ENCODE results near the gene DNAAF1. TPM values are rescaled to one million over a fixed set of nuclear protein-coding genes. Genes with fewer than 3 reads are reported as not detected.

Gene DNAAF1
- total RNA-seq, 5 donors from 2014 or later (not counting 1 experiment from before 2014, with no cell fraction given), result 0.16 to 0.32 TPM; not detected in 3

- ChIA-PET CTCF (no interaction called here), POLR2A (no interaction called here)
- H3K36me3 Mint-ChIP-seq, result peaks cover 16% of the 10 kb centered on the region
- H3K9me3 Mint-ChIP-seq, result no peaks in the 10 kb centered on the region
- peaks cover 15 to 47% of the 10 kb centered on the region in 2 donors for H3K36me3 ChIP-seq (ENCODE audit: control insufficient read depth in 2 of 2, extremely low read depth in 1 of 2, insufficient read depth in 1 of 2, low read length in 1 of 2)
- H3K9me3 ChIP-seq, result no peaks in the 10 kb centered on the region
- DNase-seq (no peak), ATAC-seq (replicated peaks in 1 of 4) (no peak)
- WGBS (ENCODE audit: insufficient coverage), result 94% methylated on average over 10 of the region's 10 CpGs
- no peaks in the 10 kb centered on the region for H3K27me3 ChIP-seq (replicated peaks in 1 of 2; ENCODE audit: control insufficient read depth in 2 of 2, extremely low read depth in 1 of 2, insufficient read depth in 2 of 2, low read length in 1 of 2)
- H3K27ac Mint-ChIP-seq, result peak overlapping the region in 1 of 2 donors; percentile 28
- peaks cover 3 to 27% of the 10 kb centered on the region in 2 experiments for H3K4me1 ChIP-seq (ENCODE audit: control insufficient read depth in 1 of 2, extremely low read depth in 1 of 2, insufficient read depth in 2 of 2, low read length in 2 of 2)
- no peak overlapping the region for H3K4me3 ChIP-seq (ENCODE audit: control insufficient read depth in 1 of 2, extremely low read depth in 1 of 2, low read length in 1 of 2)
- H3K27me3 Mint-ChIP-seq, result no peaks in the 10 kb centered on the region
- no peak overlapping the region for H3K27ac ChIP-seq (ENCODE audit: low read length)
- H3K4me3 Mint-ChIP-seq, result peak overlapping the region; percentile 92 to 96 (median 93)
- peaks cover 25 to 30% (median 28%) of the 10 kb centered on the region in 3 donors for H3K4me1 Mint-ChIP-seq
These were observed 39.7 kb downstream of the DNAAF1 start for GRCh38 chr16:84184775-84185174.

DNA sequence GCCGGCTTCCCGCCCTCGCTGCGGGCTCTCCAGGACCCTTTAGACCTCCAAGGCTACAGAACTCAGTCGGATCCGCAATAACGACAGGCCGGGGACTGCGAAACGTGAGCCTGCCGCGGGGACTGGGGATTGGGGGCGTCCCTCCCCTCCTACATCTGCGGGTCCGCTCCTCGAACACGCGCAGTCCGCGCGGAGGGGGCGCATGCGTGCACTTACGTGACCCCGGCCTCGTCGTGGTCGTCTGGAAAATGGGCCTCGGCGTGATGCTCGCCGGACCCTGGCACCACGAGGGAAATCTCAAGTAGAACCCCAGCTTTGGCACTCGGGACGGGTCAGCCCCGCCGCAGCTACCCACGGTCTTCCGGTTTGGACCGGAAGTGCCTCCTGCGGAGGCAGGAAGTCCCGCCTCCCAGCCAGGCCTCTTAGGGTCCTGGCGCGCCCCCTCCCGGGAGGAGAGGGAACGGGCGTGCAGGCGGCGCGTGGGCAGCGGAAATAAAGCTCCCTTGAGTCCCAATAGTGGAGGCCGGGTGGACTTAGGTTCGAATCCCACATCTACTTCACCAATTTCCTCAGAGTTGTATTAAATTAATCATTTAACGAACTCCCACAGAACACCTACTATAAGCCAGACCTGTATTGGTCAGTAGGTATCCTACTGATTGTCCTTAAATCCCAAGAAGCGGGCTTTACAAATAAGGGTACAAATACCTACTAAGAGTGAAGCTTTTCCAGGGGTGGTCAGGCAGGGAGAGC is 41.8 kb downstream of the DNAAF1 start, which contains the start of gene TAF1C:
TSS of gene TAF1C (minus strand) at position 373 of the 753 bp plus-strand sequence. CDS start 2,069 bp downstream, outside the sequence.
- POLR2A ChIA-PET, result interaction anchor here (0.7 to 1.2 kb wide), 2 partner anchors 70 to 260 kb away, joined by 3 to 7 read pairs; partner anchors contain the start of gene MBTPS1 (in 1 of the 2)
- peaks cover 25 to 30% (median 28%) of the 10 kb centered on the region in 3 donors for H3K4me1 Mint-ChIP-seq

DNA sequence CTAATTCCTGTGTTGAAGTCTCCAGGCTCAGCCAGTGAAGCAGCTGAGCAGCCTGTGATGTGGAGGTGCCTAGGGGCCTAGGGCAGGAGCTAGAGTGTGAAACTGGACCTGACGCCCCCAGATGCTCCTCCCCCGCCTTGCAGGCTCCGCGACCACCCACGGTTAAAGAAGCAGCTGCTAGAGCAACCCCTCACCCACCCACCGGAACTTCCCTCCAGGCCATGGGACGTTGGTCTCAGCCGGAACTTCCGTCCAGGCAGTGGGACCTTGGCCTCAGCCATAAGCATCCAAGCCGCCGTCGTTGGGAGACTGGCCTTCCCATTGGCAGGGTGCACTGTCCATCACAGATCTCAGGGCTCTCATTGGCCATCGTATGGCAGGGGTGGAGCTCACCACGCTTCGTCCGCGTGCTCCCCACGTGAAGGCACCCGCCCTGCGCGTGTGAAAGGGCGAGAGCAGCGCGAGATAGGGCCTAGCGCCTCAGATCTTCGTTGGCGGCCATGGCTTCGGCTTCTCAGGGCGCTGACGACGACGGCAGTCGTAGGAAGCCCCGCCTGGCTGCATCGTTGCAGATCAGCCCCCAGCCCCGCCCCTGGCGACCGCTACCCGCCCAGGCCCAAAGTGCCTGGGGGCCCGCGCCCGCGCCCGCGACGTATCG is 45.8 kb downstream of the DNAAF1 start, which contains the start of gene ADAD2:
TSS of gene ADAD2 (plus strand) at position 427 of the 658 bp plus-strand sequence. CDS start at position 501, 74 bp downstream.
- Mint-ChIP-seq H3K27me3 (no peaks in the 10 kb centered on the region), H3K4me3 (no peak within 1 kb of the TSS), H3K27ac (no peak within 1 kb of the TSS), H3K36me3 (no peaks in the 10 kb centered on the region), H3K4me1 (peaks cover 27 to 30% (median 28%) of the 10 kb centered on the region in 3 donors), H3K9me3 (no peaks in the 10 kb centered on the region)
- WGBS (ENCODE audit: insufficient coverage), result 94% methylated on average over 47 of the region's 47 CpGs
- H3K9me3 ChIP-seq, result no peaks in the 10 kb centered on the region
- no peak within 1 kb of the TSS for H3K27ac ChIP-seq (ENCODE audit: low read length)
- CTCF ChIA-PET, result no interaction called here
- POLR2A ChIA-PET, result no interaction called here
- peaks cover 9 to 34% of the 10 kb centered on the region in 2 experiments for H3K4me1 ChIP-seq (ENCODE audit: control insufficient read depth in 1 of 2, extremely low read depth in 1 of 2, insufficient read depth in 2 of 2, low read length in 2 of 2)
- no peak within 1 kb of the TSS for H3K4me3 ChIP-seq (ENCODE audit: control insufficient read depth in 1 of 2, extremely low read depth in 1 of 2, low read length in 1 of 2)
- H3K36me3 ChIP-seq (ENCODE audit: control insufficient read depth in 2 of 2, extremely low read depth in 1 of 2, insufficient read depth in 1 of 2, low read length in 1 of 2), result no peaks in the 10 kb centered on the region
- no peaks in the 10 kb centered on the region for H3K27me3 ChIP-seq (replicated peaks in 1 of 2; ENCODE audit: control insufficient read depth in 2 of 2, extremely low read depth in 1 of 2, insufficient read depth in 2 of 2, low read length in 1 of 2)
- no peak for ATAC-seq (replicated peaks in 1 of 4)
- DNase-seq, result no peak

More for the DNA sequence above, 41.8 kb downstream of the DNAAF1 start, which contains the start of gene TAF1C:
- H3K27me3 Mint-ChIP-seq, result no peaks in the 10 kb centered on the region
- peaks cover 3 to 27% of the 10 kb centered on the region in 2 experiments for H3K4me1 ChIP-seq (ENCODE audit: control insufficient read depth in 1 of 2, extremely low read depth in 1 of 2, insufficient read depth in 2 of 2, low read length in 2 of 2)
- H3K4me3 Mint-ChIP-seq, result peak within 1 kb of the TSS; percentile 92 to 96 (median 93)
- peak within 1 kb of the TSS; percentile 88 to 97 for H3K4me3 ChIP-seq (ENCODE audit: control insufficient read depth in 1 of 2, extremely low read depth in 1 of 2, low read length in 1 of 2)
- H3K27ac ChIP-seq (ENCODE audit: low read length), result peak within 1 kb of the TSS; percentile 52
- 0% methylated on average over 42 of the region's 55 CpGs for WGBS (ENCODE audit: insufficient coverage)
- no peaks in the 10 kb centered on the region for H3K27me3 ChIP-seq (replicated peaks in 1 of 2; ENCODE audit: control insufficient read depth in 2 of 2, extremely low read depth in 1 of 2, insufficient read depth in 2 of 2, low read length in 1 of 2)
- CTCF ChIA-PET, result interaction anchor here (0.5 to 1.9 kb wide), 19 partner anchors 12 to 1557 kb away, joined by 3 to 67 read pairs (median 4); partner anchors contain the start of genes HSBP1 (in 1 of the 2), HSDL1 (in 1 of the 2) and MBTPS1 (in 1 of the 2)
- H3K9me3 Mint-ChIP-seq, result no peaks in the 10 kb centered on the region
- H3K36me3 Mint-ChIP-seq, result peaks cover 13% of the 10 kb centered on the region
- H3K27ac Mint-ChIP-seq, result peak within 1 kb of the TSS; percentile 89 to 93
- peaks cover 10 to 30% of the 10 kb centered on the region in 2 donors for H3K36me3 ChIP-seq (ENCODE audit: control insufficient read depth in 2 of 2, extremely low read depth in 1 of 2, insufficient read depth in 1 of 2, low read length in 1 of 2)
- no peaks in the 10 kb centered on the region for H3K9me3 ChIP-seq
- peak; percentile 95 to 98 (median 96) for ATAC-seq (replicated peaks in 1 of 4)
- DNase-seq, result peak; percentile 74 to 96 (median 85)

DNA sequence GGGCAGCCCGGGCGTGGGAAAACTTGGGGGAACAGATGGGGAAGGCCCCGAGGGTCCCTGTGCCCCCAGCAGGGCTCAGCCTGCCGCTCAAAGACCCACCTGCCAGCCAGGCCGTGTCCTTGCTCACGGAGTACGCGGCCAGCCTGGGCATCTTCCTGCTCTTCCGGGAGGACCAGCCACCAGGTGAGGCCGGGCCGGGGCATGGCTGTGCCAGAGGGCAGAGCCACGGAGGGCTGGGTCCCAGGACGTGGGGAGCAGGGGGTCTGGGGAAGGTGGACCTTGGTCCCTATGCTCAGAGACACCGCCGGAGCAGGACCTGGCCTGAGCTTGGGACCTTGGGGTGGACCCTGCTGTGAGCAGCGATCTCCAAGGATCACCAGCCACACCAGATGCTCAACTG is 46.4 kb downstream of the DNAAF1 start:
- ATAC-seq (replicated peaks in 1 of 4) (no peak), DNase-seq (no peak)
- ChIA-PET POLR2A (no interaction called here), CTCF (no interaction called here)
- Mint-ChIP-seq H3K36me3 (no peaks in the 10 kb centered on the region), H3K4me1 (peaks cover 22 to 25% (median 23%) of the 10 kb centered on the region in 3 donors), H3K27ac (no peak overlapping the region), H3K9me3 (no peaks in the 10 kb centered on the region), H3K4me3 (no peak overlapping the region), H3K27me3 (no peaks in the 10 kb centered on the region)
- Histone ChIP-seq H3K9me3 (no peaks in the 10 kb centered on the region), H3K4me3 (ENCODE audit: control insufficient read depth in 1 of 2, extremely low read depth in 1 of 2, low read length in 1 of 2) (no peak overlapping the region), H3K27me3 (replicated peaks in 1 of 2; ENCODE audit: control insufficient read depth in 2 of 2, extremely low read depth in 1 of 2, insufficient read depth in 2 of 2, low read length in 1 of 2) (no peaks in the 10 kb centered on the region), H3K27ac (ENCODE audit: low read length) (no peak overlapping the region), H3K4me1 (ENCODE audit: control insufficient read depth in 1 of 2, extremely low read depth in 1 of 2, insufficient read depth in 2 of 2, low read length in 2 of 2) (peaks cover 8 to 28% of the 10 kb centered on the region in 2 experiments), H3K36me3 (ENCODE audit: control insufficient read depth in 2 of 2, extremely low read depth in 1 of 2, insufficient read depth in 1 of 2, low read length in 1 of 2) (no peaks in the 10 kb centered on the region)
- WGBS (ENCODE audit: insufficient coverage), result 92% methylated on average over 10 of the region's 16 CpGs

DNA sequence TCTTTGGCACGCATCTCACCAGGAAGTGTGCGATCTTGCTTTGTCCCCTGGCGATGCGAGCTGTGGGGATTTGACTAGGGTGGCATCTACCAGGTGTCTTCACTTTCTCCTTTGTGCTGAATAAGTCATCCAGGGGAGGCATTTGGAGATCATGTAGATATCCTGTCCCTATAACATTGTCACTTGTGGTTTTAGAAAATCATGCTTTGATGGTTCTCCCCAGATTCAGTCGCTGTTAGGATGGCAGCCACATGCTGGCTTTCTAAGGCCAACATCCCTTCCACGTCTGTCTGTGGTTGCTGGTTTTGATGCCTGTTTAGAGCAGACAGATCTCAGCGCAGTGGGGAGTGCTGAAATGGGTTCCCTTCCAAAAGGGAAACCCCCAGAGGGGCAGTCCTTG is 48.4 kb downstream of the DNAAF1 start:
- Mint-ChIP-seq H3K27me3 (peaks cover 0 to 3% of the 10 kb centered on the region in 2 donors), H3K4me3 (peak overlapping the region; percentile 45 to 71 (median 54)), H3K9me3 (no peaks in the 10 kb centered on the region), H3K4me1 (peaks cover 17 to 21% (median 17%) of the 10 kb centered on the region in 3 donors), H3K27ac (peak overlapping the region; percentile 63 to 70), H3K36me3 (no peaks in the 10 kb centered on the region)
- CTCF ChIA-PET, result no interaction called here
- DNase-seq (peak in 9 of 35 experiments; percentile 5 to 37 (median 16)), ATAC-seq (replicated peaks in 1 of 4) (peak in 3 of 4 experiments; percentile 11 to 78 (median 31))
- Histone ChIP-seq H3K36me3 (ENCODE audit: control insufficient read depth in 2 of 2, extremely low read depth in 1 of 2, insufficient read depth in 1 of 2, low read length in 1 of 2) (no peaks in the 10 kb centered on the region), H3K4me3 (ENCODE audit: control insufficient read depth in 1 of 2, extremely low read depth in 1 of 2, low read length in 1 of 2) (no peak overlapping the region), H3K9me3 (no peaks in the 10 kb centered on the region), H3K4me1 (ENCODE audit: control insufficient read depth in 1 of 2, extremely low read depth in 1 of 2, insufficient read depth in 2 of 2, low read length in 2 of 2) (peaks cover 8 to 22% of the 10 kb centered on the region in 2 experiments), H3K27ac (ENCODE audit: low read length) (peak overlapping the region; percentile 27), H3K27me3 (replicated peaks in 1 of 2; ENCODE audit: control insufficient read depth in 2 of 2, extremely low read depth in 1 of 2, insufficient read depth in 2 of 2, low read length in 1 of 2) (peaks cover 0 to 8% of the 10 kb centered on the region in 2 experiments)
- WGBS (ENCODE audit: insufficient coverage), result 46% methylated on average over 2 of the region's 7 CpGs
- POLR2A ChIA-PET, result no interaction called here

- ATAC-seq (replicated peaks in 1 of 4) (peak in 2 of 4 experiments; percentile 15 to 19), DNase-seq (no peak)
- Histone ChIP-seq H3K9me3 (no peaks in the 10 kb centered on the region), H3K4me3 (ENCODE audit: control insufficient read depth in 1 of 2, extremely low read depth in 1 of 2, low read length in 1 of 2) (peak overlapping the region in 1 of 2 donors; percentile 0), H3K27ac (ENCODE audit: low read length) (no peak overlapping the region), H3K4me1 (ENCODE audit: control insufficient read depth in 1 of 2, extremely low read depth in 1 of 2, insufficient read depth in 2 of 2, low read length in 2 of 2) (peaks cover 8 to 22% of the 10 kb centered on the region in 2 experiments), H3K27me3 (replicated peaks in 1 of 2; ENCODE audit: control insufficient read depth in 2 of 2, extremely low read depth in 1 of 2, insufficient read depth in 2 of 2, low read length in 1 of 2) (peaks cover 1 to 11% of the 10 kb centered on the region in 2 experiments), H3K36me3 (ENCODE audit: control insufficient read depth in 2 of 2, extremely low read depth in 1 of 2, insufficient read depth in 1 of 2, low read length in 1 of 2) (no peaks in the 10 kb centered on the region)
- Mint-ChIP-seq H3K4me1 (peaks cover 17 to 21% (median 17%) of the 10 kb centered on the region in 3 donors), H3K27me3 (peaks cover 0 to 3% of the 10 kb centered on the region in 2 donors), H3K36me3 (no peaks in the 10 kb centered on the region), H3K4me3 (peak overlapping the region; percentile 45 to 71 (median 54)), H3K27ac (peak overlapping the region; percentile 63 to 70), H3K9me3 (no peaks in the 10 kb centered on the region)
- WGBS (ENCODE audit: insufficient coverage), result 83% methylated on average over 11 of the region's 11 CpGs
- ChIA-PET CTCF (no interaction called here), POLR2A (no interaction called here)
These were observed 48.9 kb downstream of the DNAAF1 start for GRCh38 chr16:84194018-84194417.

Measured in T-cell (primary cell).